ENCODE measurements around the gene KRTAP4-4.
"Not testable (repeated sequence)": the region's sequence is repeated elsewhere in the genome, so short reads cannot be mapped to it uniquely, and the experiment has no call there.

The KRTAP4-4 gene

DNA sequence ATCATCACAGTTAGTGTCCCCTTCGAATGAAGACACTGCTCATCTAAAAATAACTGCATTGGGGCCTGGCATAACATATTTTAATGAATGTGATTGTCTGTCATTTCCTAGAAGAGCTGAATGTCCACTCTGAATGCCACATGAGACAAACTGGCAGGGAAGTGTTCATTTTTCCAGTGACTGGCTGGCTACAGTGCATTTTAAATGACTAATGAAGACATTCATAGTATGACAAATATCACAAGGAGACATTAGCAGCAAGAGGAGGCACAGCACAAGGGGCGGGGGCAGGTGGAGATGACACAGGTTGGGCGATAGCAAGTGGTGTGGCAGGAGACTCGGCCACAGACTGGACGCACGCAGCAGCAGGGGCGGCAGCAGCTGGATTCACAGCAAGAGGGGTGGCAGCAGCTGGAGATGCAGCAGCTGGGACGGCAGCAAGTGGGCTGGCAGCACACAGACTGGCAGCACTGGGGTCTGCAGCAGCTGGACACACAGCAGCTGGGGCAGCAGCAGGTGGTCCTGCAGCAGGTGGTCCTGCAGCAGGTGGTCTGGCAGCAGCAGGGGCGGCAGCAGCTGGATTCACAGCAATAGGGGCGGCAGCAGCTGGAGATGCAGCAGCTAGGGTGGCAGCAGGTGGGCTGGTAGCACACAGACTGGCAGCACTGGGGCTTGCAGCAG lies 11.4 kb downstream of the KRTAP4-4 start:
- DNase-seq (ENCODE audit: low read depth): not testable (repeated sequence)

GRCh38 chr17:41147531-41148204 lies 12.9 kb downstream of the KRTAP4-4 start:
- no peak for DNase-seq (ENCODE audit: low read depth)

DNA sequence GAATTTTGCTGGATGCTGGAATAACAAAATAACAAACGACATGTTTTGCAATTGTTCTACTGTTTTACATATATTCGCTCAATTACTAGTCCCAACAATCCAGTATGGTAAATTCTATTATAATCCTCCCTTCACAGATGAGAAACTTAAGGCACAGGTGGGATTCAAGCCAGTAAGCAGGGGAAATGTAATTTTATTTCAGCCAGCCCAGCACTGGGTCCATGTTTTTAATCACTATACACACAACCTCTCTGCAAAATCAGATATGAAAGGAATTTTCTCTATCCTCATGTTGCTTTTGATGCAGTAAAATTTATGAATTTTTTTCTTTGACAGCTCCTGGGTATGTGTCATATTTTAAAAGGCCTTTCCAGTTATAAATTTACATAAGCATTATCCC lies 15.3 kb downstream of the KRTAP4-4 start:
- DNase-seq (ENCODE audit: low read depth): no peak

GRCh38 chr17:41144846-41145245 lies 15.7 kb downstream of the KRTAP4-4 start:
- DNase-seq (ENCODE audit: low read depth): no peak

DNA sequence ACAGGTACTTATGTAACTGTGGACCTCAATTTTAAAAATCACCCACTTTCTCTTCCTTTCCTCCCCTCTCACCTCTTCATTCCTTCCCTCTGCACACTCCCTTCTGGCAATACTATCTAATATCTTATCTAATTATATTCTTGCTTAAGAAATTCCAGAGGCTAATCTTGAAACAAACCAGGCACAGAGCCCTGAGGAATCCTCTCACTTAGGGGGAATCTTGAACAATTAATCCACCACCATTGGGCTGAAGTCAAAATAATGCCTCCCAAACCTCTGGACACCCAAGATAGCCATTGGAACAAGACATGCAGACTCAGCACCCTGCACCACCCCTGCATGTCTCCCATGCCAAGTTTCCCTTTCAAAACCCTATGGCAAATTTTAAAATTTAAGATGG lies 19.2 kb downstream of the KRTAP4-4 start:
- no peak for DNase-seq (ENCODE audit: low read depth)

GRCh38 chr17:41140360-41141131 lies 20.0 kb downstream of the KRTAP4-4 start, which contains the start of gene KRTAP4-6:
TSS of gene KRTAP4-6 (minus strand) at chr17:41140544. CDS start at chr17:41140487, 57 bp downstream.
- peak; percentile 93 for DNase-seq (ENCODE audit: low read depth)

GRCh38 chr17:41139865-41140264 lies 20.7 kb downstream of the KRTAP4-4 start:
- not testable (repeated sequence) for DNase-seq (ENCODE audit: low read depth)

DNA sequence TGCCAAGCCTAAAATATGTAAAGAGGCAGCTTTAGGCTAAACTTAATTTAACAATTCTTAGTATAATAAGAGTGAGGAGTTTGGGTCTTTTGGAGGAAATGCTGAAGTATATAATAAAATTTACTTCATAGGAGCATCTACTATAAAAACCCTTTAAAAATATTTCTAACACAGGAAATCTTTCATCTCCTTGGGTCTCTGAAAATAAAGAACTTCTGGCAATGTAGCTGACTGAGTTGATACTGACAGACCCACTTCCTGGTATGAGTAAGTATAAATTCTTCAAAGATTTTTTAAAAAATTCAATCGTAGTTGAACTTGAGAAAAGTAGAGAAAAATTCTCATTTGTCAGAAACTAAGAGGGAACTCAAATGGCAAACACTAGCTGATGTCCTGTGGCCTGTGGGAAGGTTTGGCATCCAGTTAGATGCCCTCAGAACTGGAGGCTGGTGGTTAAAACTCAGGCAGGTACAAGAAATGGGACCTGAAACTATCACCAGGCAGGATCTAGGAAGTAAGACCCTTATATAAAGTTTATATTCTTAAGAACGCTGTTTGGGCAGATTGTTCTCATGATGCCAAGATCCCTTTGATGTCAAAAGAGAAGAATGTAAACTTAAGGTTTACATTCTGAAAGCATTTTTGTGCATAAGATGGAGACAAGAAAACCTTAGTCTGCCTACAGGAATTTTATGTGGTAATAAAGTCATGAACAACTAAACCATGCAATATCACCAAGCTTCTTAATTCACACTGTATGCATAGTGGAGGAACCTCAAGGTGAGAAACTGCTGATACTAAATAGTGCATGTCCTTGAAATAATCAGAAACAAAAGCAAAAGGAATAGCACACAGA lies 26.4 kb downstream of the KRTAP4-4 start:
- no peak for DNase-seq (ENCODE audit: low read depth)

GRCh38 chr17:41131979-41132378 lies 28.6 kb downstream of the KRTAP4-4 start:
- DNase-seq (ENCODE audit: low read depth): peak; percentile 42

DNA sequence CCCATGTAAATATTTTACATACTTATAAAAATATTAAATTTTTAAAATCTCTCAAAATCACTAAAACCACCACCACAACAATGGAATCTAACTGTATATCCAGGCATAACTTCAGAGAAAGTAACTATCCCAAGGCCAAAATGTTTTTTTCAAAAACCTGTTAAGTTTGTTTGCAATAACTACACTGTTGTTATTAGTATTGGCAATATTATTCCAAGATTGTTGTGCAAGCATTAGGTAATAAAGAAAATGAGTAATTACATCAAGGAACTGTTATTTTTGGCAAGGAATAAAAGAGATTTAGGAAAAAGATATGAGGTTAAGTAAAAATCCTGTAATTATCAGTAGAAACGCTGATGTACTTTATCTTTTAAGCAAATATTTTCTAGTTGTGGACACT lies 33.2 kb downstream of the KRTAP4-4 start:
- DNase-seq (ENCODE audit: low read depth): no peak

GRCh38 chr17:41126412-41126811 lies 34.1 kb downstream of the KRTAP4-4 start:
- no peak for DNase-seq (ENCODE audit: low read depth)

GRCh38 chr17:41125064-41125463 lies 35.5 kb downstream of the KRTAP4-4 start:
- no peak for DNase-seq (ENCODE audit: low read depth)

DNA sequence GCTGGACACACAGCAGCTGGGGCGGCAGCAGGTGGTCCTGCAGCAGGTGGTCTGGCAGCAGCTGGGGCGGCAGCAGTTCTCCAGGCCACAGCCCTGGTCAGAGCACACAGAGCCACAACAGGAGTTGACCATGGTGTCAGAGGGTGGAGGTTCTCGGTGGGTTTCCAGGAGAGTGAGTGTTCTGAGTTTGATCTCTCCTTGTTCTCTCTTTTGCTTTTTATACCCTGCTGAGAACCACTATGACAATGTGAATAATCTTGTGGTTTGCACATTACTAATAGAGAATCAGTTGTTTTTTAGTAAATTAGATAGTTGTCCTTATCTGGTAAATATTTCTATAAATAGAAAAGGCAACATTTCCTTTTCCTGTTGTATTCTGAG lies 36.6 kb downstream of the KRTAP4-4 start, which contains the start of gene KRTAP4-12:
KRTAP4-12 (minus strand) TSS at position 192 of the 381 bp plus-strand sequence; CDS start at position 132, 60 bp downstream.
- not testable (repeated sequence) for DNase-seq (ENCODE audit: low read depth)

DNA sequence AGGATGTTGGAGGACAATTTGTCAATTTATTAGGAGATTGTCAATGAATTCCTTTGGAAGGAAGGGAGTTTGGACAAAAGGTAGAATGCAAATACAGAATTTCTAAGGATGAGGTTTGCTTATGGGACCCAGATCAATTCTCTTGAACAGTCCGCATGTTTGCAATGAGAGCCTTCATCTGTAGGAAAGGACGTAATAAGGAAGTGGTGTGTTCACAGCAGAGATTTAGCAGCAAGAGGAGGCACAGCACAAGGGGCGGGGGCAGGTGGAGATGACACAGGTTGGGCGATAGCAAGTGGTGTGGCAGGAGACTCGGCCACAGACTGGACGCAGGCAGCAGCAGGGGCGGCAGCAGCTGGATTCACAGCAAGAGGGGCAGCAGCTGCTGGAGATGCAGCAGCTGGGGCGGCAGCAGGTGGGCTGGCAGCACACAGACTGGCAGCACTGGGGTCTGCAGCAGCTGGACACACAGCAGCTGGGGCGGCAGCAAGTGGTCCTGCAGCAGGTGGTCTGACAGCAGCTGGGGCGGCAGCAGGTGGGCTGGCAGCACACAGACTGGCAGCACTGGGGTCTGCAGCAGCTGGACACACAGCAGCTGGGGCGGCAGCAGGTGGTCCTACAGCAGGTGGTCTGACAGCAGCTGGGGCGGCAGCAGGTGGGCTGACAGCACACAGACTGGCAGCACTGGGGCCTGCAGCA lies 37.1 kb downstream of the KRTAP4-4 start:
- not testable (repeated sequence) for DNase-seq (ENCODE audit: low read depth)

GRCh38 chr17:41121742-41122141 lies 38.8 kb downstream of the KRTAP4-4 start:
- no peak for DNase-seq (ENCODE audit: low read depth)

DNA sequence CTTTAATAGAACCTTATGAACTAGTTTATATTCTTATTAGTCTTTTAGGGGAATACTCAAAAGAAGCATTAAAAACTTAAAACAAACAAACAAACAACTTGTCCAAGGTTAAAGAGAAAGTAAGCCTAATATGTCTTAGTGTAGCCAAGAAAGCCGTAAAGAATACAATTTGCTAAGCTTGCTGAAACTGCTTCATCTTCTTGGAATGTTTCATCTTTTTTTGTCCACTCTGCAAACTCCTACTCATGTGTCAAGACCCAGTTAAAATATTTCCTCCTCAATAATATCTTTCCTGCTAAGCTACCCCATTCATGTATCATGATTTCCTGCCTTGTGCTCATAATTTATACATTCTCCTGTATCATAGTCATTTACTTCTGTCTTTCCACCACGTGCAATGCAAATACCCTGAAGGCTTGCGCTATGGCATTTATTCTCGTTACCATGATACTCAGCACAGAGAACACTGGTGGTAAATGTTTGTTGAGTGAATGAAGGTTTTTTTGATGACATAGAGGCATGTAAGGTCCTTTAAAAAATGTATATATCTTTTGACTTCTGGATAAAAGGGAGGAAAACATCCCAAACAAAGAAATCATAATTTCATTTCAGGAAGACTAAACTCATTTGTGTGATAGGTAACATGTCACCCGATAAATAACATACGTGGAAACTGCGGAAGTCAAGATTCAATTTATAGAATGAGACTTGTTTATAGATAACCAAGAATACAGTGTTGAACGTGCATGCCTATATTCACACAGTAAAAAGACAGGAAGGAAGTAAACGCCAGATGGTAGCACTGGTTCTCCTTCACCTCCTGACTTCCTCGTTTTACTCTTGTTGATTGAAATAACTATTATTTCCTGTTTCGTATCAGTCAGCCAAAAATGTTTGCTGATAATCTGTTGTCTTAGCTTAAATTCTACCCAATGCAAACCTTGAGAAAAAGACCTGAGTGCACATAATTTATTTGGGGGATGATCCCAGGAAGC lies 40.6 kb downstream of the KRTAP4-4 start:
- DNase-seq (ENCODE audit: low read depth): not testable (repeated sequence)

DNA sequence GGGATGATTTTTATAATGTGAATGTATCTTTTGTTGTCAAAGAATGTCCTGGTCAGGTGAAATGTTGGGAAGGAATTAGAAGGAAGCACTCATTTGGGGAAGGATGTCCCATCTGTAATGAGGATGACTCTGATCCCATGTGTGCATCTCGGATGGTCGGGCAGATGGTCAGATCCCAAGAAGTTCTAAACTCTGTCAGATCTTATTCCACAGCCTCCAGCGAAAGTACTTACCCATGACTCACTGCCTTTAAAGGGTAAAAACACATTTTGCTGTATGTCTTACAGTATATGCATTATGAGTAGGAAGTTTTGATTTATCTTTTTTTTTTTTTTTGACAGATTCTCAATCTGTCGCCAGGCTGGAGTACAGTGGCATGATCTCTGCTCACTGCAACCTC lies 41.8 kb downstream of the KRTAP4-4 start:
- DNase-seq (ENCODE audit: low read depth): no peak

- DNase-seq (ENCODE audit: low read depth): not testable (repeated sequence)
Measured at GRCh38 chr17:41117846-41118386, 42.6 kb downstream of the KRTAP4-4 start, which contains the start of gene KRTAP4-11. TSS of gene KRTAP4-11 (minus strand) at chr17:41118373. CDS start at chr17:41118315, 58 bp downstream.

DNA sequence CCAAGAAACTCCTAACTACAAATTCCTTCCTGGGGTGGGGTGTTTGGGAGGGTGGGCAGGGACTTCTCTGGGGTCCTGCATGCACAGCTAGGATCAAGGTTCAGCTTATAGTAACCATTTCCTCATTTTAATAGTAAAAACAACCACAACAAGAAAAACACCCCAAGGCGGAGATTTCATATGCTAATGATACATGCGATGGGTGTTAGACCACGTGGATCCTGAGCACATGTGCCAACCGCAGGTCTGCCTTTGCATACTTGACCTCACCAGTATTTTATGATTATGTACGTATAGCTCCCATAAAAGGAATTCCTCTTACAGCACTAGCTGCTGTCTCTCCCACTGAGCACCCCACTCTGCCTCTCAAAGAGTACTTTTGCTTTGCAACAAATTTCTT lies 44.3 kb downstream of the KRTAP4-4 start:
- no peak for DNase-seq (ENCODE audit: low read depth)
